NCI-H460 (cell line): ENCODE measurements around the gene CHST6. TPM values are rescaled to one million over a fixed set of nuclear protein-coding genes. Genes with fewer than 3 reads are reported as not detected.
"Not testable (repeated sequence)": the region's sequence is repeated elsewhere in the genome, so short reads cannot be mapped to it uniquely, and the experiment has no call there.

Experiments used
- DNase-seq: peaks from one replicate; pipeline ENCODE4 v3.0.0-alpha.2; 2016; ENCODE audit warnings: low read depth; ENCODE audit errors: extremely low read depth
- polyA plus RNA-seq: library from polyadenylated mRNA; depleted of rRNA; stranded (reverse); fragments of >200 nt; gene quantifications from 2 replicates; pipeline ENCODE4 v1.2.3, GENCODE V29; 2014; cell fraction: nucleus; rRNA removed
- total RNA-seq: library from RNA; depleted of rRNA; stranded (reverse); fragments of >200 nt; shearing (Covaris generic); gene quantifications from 2 replicates; pipeline ENCODE4 v1.2.3, GENCODE V29; 2014; rRNA removed

The CHST6 gene
- total RNA-seq: 0.81 and 0.89 TPM in 2 replicates
- 2.1 and 2.6 TPM in 2 replicates for polyA plus RNA-seq

GRCh38 chr16:75495076-75495674 lies at the start of gene CHST6:
Gene CHST6 (minus strand): TSS chr16:75495441. CDS start chr16:75479828, 15,613 bp downstream.
- DNase-seq: peak; percentile 13

GRCh38 chr16:75542462-75542861 lies 47.2 kb upstream of the CHST6 start:
- DNase-seq: not testable (repeated sequence)

- no peak for DNase-seq
Observed at GRCh38 chr16:75541236-75541635, 46.0 kb upstream of the CHST6 start.

GRCh38 chr16:75538882-75539565 lies 43.8 kb upstream of the CHST6 start:
- not testable (repeated sequence) for DNase-seq

- DNase-seq: no peak
Observed at GRCh38 chr16:75537776-75538175, 42.5 kb upstream of the CHST6 start.

GRCh38 chr16:75535901-75536300 lies 40.7 kb upstream of the CHST6 start, which contains the start of gene CHST5:
Gene CHST5 (minus strand): TSS chr16:75536108. CDS start chr16:75530384, 5,724 bp downstream.
- no peak for DNase-seq

GRCh38 chr16:75535211-75535843 lies 40.1 kb upstream of the CHST6 start:
- DNase-seq: no peak

- DNase-seq: no peak
Observed at GRCh38 chr16:75534560-75535205, 39.4 kb upstream of the CHST6 start.

- no peak for DNase-seq
Observed at GRCh38 chr16:75532791-75533190, 37.5 kb upstream of the CHST6 start.

- DNase-seq: no peak
Observed at GRCh38 chr16:75532142-75532765, 37.0 kb upstream of the CHST6 start.

- DNase-seq: no peak
Observed at GRCh38 chr16:75529959-75530358, 34.7 kb upstream of the CHST6 start.

- DNase-seq: no peak
Observed at GRCh38 chr16:75529056-75529905, 34.0 kb upstream of the CHST6 start.

GRCh38 chr16:75527825-75528299 lies 32.6 kb upstream of the CHST6 start:
- DNase-seq: no peak

- DNase-seq: no peak
Observed at GRCh38 chr16:75526032-75526790, 31.0 kb upstream of the CHST6 start.

GRCh38 chr16:75519175-75519574 lies 23.9 kb upstream of the CHST6 start:
- DNase-seq: no peak

- not testable (repeated sequence) for DNase-seq
Observed at GRCh38 chr16:75516189-75516966, 21.1 kb upstream of the CHST6 start.

GRCh38 chr16:75514296-75514695 lies 19.1 kb upstream of the CHST6 start:
- DNase-seq: no peak

- DNase-seq: peak; percentile 59
Observed at GRCh38 chr16:75506574-75506973, 11.3 kb upstream of the CHST6 start.
